ENCODE results near the gene SERTAD2. TPM values are rescaled to one million over a fixed set of nuclear protein-coding genes. Genes with fewer than 3 reads are reported as not detected.

SERTAD2 gene
- total and polyA plus RNA-seq, 7 donors: 3.3 to 13.2 (median 10.3) TPM

GRCh38 chr2:64586054-64586453 lies 67.7 kb downstream of the SERTAD2 start:
- intact Hi-C loops (cut with DNase I): loop anchor here (2.0 to 5.0 kb wide), 2 partner anchors 279 to 281 kb away; no protein-coding TSS in a partner anchor
- WGBS, 3 donors: 88 to 91% (median 90%) methylated on average over 4 of the region's 4 CpGs

GRCh38 chr2:64582774-64583340 lies 70.9 kb downstream of the SERTAD2 start:
- DNase-seq: no peak

More at GRCh38 chr2:64586054-64586453, 67.7 kb downstream of the SERTAD2 start:
- Histone ChIP-seq H3K36me3 (ENCODE audit: insufficient read depth in 1 of 2, low read depth in 1 of 2) (peaks cover 4 to 66% of the 10 kb centered on the region in 2 donors), H3K9me3 (no peaks in the 10 kb centered on the region), H3K27ac (no peak overlapping the region), H3K4me3 (no peak overlapping the region), H3K4me1 (no peaks in the 10 kb centered on the region), H3K27me3 (ENCODE audit: insufficient read depth in 3 of 3, low read length in 2 of 3) (no peaks in the 10 kb centered on the region)
- DNase-seq (no peak), ATAC-seq (no peak)
- no peak for TF ChIP-seq CTCF (IDR thresholded peaks at IDR 0.05)

GRCh38 chr2:64581777-64582539 lies 71.8 kb downstream of the SERTAD2 start:
- intact Hi-C loops (cut with DNase I): no loop called here
- peaks cover 7 to 75% of the 10 kb centered on the region in 2 donors for H3K36me3 ChIP-seq (ENCODE audit: insufficient read depth in 1 of 2, low read depth in 1 of 2)
- ATAC-seq (no peak), DNase-seq (no peak)
- no peaks in the 10 kb centered on the region for H3K4me1 ChIP-seq
- no peak overlapping the region for H3K27ac ChIP-seq
- H3K27me3 ChIP-seq (ENCODE audit: insufficient read depth in 3 of 3, low read length in 2 of 3): no peaks in the 10 kb centered on the region
- WGBS, 3 donors: 83 to 96% (median 92%) methylated on average over 1 of the region's 1 CpG
- H3K9me3 ChIP-seq: no peaks in the 10 kb centered on the region
- no peak overlapping the region for H3K4me3 ChIP-seq
- no peak for TF ChIP-seq CTCF (IDR thresholded peaks at IDR 0.05)

More at GRCh38 chr2:64582774-64583340, 70.9 kb downstream of the SERTAD2 start:
- no peaks in the 10 kb centered on the region for H3K9me3 ChIP-seq
- ATAC-seq: no peak
- no peak overlapping the region for H3K4me3 ChIP-seq
- intact Hi-C loops (cut with DNase I): no loop called here
- 74 to 87% (median 76%) methylated on average over 5 of the region's 5 CpGs for WGBS, 3 donors
- H3K27me3 ChIP-seq (ENCODE audit: insufficient read depth in 3 of 3, low read length in 2 of 3): no peaks in the 10 kb centered on the region
- TF ChIP-seq CTCF (IDR thresholded peaks at IDR 0.05): no peak
- peaks cover 5 to 66% of the 10 kb centered on the region in 2 donors for H3K36me3 ChIP-seq (ENCODE audit: insufficient read depth in 1 of 2, low read depth in 1 of 2)
- no peak overlapping the region for H3K27ac ChIP-seq
- H3K4me1 ChIP-seq: no peaks in the 10 kb centered on the region

Other genes starting within 250 kb of the SERTAD2 start
- 10 to 100 TPM; 11.4 to 30.9 (median 23.2) TPM for gene LGALSL, start 199.8 kb downstream of the SERTAD2 start, total RNA-seq
- 1 to 10 TPM; 3.6 to 4.6 (median 4.2) TPM for gene LGALSL, start 199.8 kb downstream of the SERTAD2 start, polyA plus RNA-seq
- gene AFTPH, start 129.6 kb downstream of the SERTAD2 start, total RNA-seq: 10 to 100 TPM; 12.2 to 15.6 (median 13.0) TPM
- 10 to 100 TPM; 12.0 to 26.8 (median 13.1) TPM for gene AFTPH, start 129.6 kb downstream of the SERTAD2 start, polyA plus RNA-seq